A172 (cell line): Measurements from ENCODE around the gene RDH14. TPM values are rescaled to one million over a fixed set of nuclear protein-coding genes. Genes with fewer than 3 reads are reported as not detected.

Experiments
- DNase-seq: peaks from one replicate; pipeline ENCODE4 v3.0.0-alpha.2; 2015; ENCODE audit warnings: low spot score
- total RNA-seq: library from RNA; depleted of rRNA; stranded (reverse); fragments of >200 nt; shearing (Covaris generic); gene quantifications from 2 replicates; pipeline ENCODE4 v1.2.3, GENCODE V29; 2014; rRNA removed

RDH14 gene
- total RNA-seq, 1 experiment from 2014 or later = 41.4 TPM

- DNase-seq = no peak
Observed at GRCh38 chr2:18522484-18523146, 37.8 kb downstream of the RDH14 start.

GRCh38 chr2:18520451-18521425 lies 39.7 kb downstream of the RDH14 start:
- peak; percentile 74 for DNase-seq

- no peak for DNase-seq
Observed at GRCh38 chr2:18519914-18520450, 40.5 kb downstream of the RDH14 start.

- peak; percentile 55 for DNase-seq
Observed at GRCh38 chr2:18518116-18519111, 42.0 kb downstream of the RDH14 start.

GRCh38 chr2:18517386-18517785 lies 43.1 kb downstream of the RDH14 start:
- no peak for DNase-seq

- DNase-seq = peak; percentile 65
Observed at GRCh38 chr2:18516112-18516511, 44.3 kb downstream of the RDH14 start.

GRCh38 chr2:18514526-18515461 lies 45.7 kb downstream of the RDH14 start:
- DNase-seq = no peak

GRCh38 chr2:18510775-18511174 lies 49.7 kb downstream of the RDH14 start:
- no peak for DNase-seq

GRCh38 chr2:18506883-18507509 lies 53.5 kb downstream of the RDH14 start:
- DNase-seq = no peak

- no peak for DNase-seq
Observed at GRCh38 chr2:18505703-18506341, 54.6 kb downstream of the RDH14 start.

Other genes with a start within 250 kb of the RDH14 start
- gene NT5C1B, start 28.9 kb upstream of the RDH14 start, total RNA-seq = not detected in 2 replicates